Right lobe of liver (tissue), 6 donors: ENCODE results near the gene CORO7. TPM values are rescaled to one million over a fixed set of nuclear protein-coding genes. Genes with fewer than 3 reads are reported as not detected.

Experiments
- ATAC-seq, 4 donors: fragments of 200-7000 bp; cut with Tn5 transposase; one replicate each; pipeline ENCODE4 v1.9.1; 2020; ENCODE audit warnings: mild to moderate bottlenecking in 4 of 4, moderate library complexity in 4 of 4
- DNase-seq, 3 donors: peaks; one replicate each; pipeline ENCODE4 v3.0.0-alpha.2; 2020
- H3K27ac ChIP-seq, 3 donors: fragments of 200-600 bp; one replicate each; pipeline ENCODE4 v1.8.0; 2022
- H3K27me3 ChIP-seq, 2 donors: fragments of 200-600 bp; one replicate each; pipeline ENCODE4 v1.8.0; 2022
- H3K36me3 ChIP-seq, 4 donors: fragments of 200-600 bp; sonication (generic) in 1 of 4; one replicate each; pipeline versions ENCODE4 v1.5.1 to v1.8.0; 2017 to 2022; ENCODE audit warnings: control low read depth in 1 of 4
- H3K4me1 ChIP-seq, 4 donors: fragments of 200-600 bp; sonication (generic) in 1 of 4; one replicate each; pipeline versions ENCODE4 v1.5.1 to v1.8.0; 2017 to 2022; ENCODE audit warnings: control low read depth in 1 of 4
- H3K4me3 ChIP-seq, 3 donors: fragments of 200-600 bp; one replicate each; pipeline ENCODE4 v1.8.0; 2022
- H3K9me3 ChIP-seq, 4 donors: fragments of 200-600 bp; sonication (generic) in 1 of 4; one replicate each; pipeline versions ENCODE4 v1.5.1 to v1.8.0; 2017 to 2022; ENCODE audit warnings: control low read depth in 1 of 4
- POLR2A ChIP-seq: fragments of 450-650 bp; IDR thresholded peaks from one replicate; pipeline ENCODE4 v1.6.1; 2017; ENCODE audit warnings: antibody characterized with exemption, mild to moderate bottlenecking
- WGBS: methylation state at CpG from one replicate; pipeline ENCODE4 v1.1.6; 2018; ENCODE audit warnings: low coverage, low lambda C conversion rate; ENCODE audit not compliant: insufficient coverage; ENCODE audit errors: missing lambda C conversion rate; 5-methylcytosine and 5-hydroxymethylcytosine counted together
- intact Hi-C, 2 donors: fragments of 100-400 bp; cut with DNase I; formaldehyde crosslinking; loops; one replicate each; pipeline versions ENCODE4 v1.11.2 to v1.14.1; 2022
- total RNA-seq, 6 experiments: library from RNA; depleted of rRNA in 2 of 6; stranded (reverse); fragments of >200 nt in 2 of 6; fragmentation: NEBNext Ultra II Directional in 3 of 6; extraction: Animal tissue kit (Norgen Biotek cat#: 25700) in 3 of 6; gene quantifications; one replicate each; pipeline versions ENCODE4 v1.1.0 to v1.2.4, GENCODE V29; 2016 to 2023
- TF ChIP-seq, protein P1 (sequence below), 4 donors: fragments of 200-600 bp in 3 of 4; fragments of 450-650 bp in 1 of 4; IDR thresholded peaks; one replicate each; pipeline versions ENCODE4 v1.5.1 to v1.8.0; 2016 to 2022; ENCODE audit warnings: antibody characterized with exemption in 4 of 4, mild to moderate bottlenecking in 2 of 4
- donor health status: DM: no; HTN: yes; CAD: no.
- donor health status: DM: no; HTN: no; CAD: no.
- donor health status: DM: no; HTN: no; CAD: no.
- donor health status: DM: no; HTN: yes; CAD: no.
- donor health status: DM: no; HTN: yes; CAD: no.

CORO7 gene
- total RNA-seq, 6 experiments from 2014 or later = 7.8 to 22.9 (median 13.3) TPM

DNA sequence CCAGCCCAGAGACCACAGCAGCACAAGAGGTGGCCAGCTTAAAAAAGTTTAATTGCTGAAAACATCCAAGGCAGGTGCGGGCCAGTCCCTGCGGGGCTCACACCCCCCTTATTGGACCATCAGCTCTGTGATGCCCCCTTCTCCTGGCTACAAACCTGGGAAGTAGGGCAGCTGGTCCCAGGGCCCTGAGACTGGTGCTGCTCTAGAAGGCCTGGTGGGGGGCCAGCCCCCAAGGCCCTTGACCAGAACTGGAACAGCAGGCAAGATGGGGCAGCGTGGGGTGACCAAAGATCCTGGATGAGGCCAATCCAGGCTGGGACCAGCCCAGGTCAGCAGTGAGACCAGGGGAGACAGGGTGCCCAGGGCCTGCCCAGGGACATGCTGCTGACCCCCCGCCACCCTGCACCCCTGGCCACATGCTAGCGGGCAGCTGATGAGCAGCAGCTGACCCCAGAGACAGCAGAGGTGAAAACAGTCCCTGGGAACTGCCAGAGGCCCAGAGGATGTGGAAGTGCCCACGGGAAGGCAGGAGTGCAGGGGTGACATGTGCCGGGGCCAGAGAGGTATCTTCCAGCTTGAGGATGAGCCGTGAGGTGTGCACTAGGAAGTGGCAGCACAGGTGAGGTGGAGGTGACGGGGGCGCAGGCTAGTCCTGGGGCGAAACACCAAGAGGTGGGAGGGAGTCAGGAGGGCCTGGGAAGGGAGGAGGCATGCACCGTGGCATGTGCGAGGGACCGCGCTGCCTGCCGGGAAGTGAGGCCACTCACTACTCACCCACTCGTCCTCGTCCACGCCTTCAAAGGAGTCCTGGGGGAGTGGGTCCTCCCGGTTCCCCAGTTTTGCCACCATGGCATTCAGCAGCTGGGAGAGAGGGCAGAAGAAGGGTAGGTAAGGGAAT, 61.6 kb downstream of the CORO7 start:
- intact Hi-C loops = no loop called here
- H3K9me3 ChIP-seq = no peaks in the 10 kb centered on the region
- WGBS = 97% methylated on average over 6 of the region's 20 CpGs
- no peak overlapping the region for H3K4me3 ChIP-seq
- DNase-seq (no peak), ATAC-seq (no peak)
- H3K36me3 ChIP-seq = peaks cover 0 to 4% (median 0%) of the 10 kb centered on the region in 4 donors
- H3K27me3 ChIP-seq = no peaks in the 10 kb centered on the region
- TF ChIP-seq, protein P1, sequence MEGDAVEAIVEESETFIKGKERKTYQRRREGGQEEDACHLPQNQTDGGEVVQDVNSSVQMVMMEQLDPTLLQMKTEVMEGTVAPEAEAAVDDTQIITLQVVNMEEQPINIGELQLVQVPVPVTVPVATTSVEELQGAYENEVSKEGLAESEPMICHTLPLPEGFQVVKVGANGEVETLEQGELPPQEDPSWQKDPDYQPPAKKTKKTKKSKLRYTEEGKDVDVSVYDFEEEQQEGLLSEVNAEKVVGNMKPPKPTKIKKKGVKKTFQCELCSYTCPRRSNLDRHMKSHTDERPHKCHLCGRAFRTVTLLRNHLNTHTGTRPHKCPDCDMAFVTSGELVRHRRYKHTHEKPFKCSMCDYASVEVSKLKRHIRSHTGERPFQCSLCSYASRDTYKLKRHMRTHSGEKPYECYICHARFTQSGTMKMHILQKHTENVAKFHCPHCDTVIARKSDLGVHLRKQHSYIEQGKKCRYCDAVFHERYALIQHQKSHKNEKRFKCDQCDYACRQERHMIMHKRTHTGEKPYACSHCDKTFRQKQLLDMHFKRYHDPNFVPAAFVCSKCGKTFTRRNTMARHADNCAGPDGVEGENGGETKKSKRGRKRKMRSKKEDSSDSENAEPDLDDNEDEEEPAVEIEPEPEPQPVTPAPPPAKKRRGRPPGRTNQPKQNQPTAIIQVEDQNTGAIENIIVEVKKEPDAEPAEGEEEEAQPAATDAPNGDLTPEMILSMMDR (IDR thresholded peaks at IDR 0.05) = no peak
- no peak for TF ChIP-seq POLR2A
- H3K27ac ChIP-seq = no peak overlapping the region
- peaks cover 0 to 22% (median 3%) of the 10 kb centered on the region in 4 donors for H3K4me1 ChIP-seq

DNA sequence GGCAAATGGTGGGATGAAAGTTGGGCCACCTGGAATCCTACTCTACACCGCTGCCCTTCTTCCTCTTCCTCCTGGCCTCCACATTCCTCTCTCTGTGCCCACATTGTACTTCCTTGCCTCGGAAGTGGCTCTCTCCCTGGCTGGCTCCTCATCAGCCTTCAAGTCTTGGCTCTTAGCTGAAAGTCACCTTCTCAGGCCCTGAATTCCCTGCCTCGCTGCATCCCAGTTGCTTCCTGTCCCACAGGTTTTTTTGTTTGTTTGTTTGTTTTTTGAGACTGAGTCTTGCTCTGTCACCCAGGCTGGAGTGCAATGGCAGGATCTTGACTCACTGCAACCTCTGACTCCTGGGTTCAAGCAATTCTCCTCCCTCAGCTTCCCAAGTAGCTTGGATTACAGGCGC, 62.7 kb downstream of the CORO7 start:
- no peak for TF ChIP-seq POLR2A
- TF ChIP-seq, protein P1 (IDR thresholded peaks at IDR 0.05) = no peak
- Histone ChIP-seq H3K4me1 (peaks cover 0 to 30% (median 5%) of the 10 kb centered on the region in 4 donors), H3K4me3 (no peak overlapping the region), H3K27ac (no peak overlapping the region), H3K36me3 (peaks cover 0 to 4% (median 0%) of the 10 kb centered on the region in 4 donors), H3K9me3 (no peaks in the 10 kb centered on the region), H3K27me3 (no peaks in the 10 kb centered on the region)
- intact Hi-C loops = no loop called here
- DNase-seq (no peak), ATAC-seq (no peak)
- 100% methylated on average over 4 of the region's 4 CpGs for WGBS

DNA sequence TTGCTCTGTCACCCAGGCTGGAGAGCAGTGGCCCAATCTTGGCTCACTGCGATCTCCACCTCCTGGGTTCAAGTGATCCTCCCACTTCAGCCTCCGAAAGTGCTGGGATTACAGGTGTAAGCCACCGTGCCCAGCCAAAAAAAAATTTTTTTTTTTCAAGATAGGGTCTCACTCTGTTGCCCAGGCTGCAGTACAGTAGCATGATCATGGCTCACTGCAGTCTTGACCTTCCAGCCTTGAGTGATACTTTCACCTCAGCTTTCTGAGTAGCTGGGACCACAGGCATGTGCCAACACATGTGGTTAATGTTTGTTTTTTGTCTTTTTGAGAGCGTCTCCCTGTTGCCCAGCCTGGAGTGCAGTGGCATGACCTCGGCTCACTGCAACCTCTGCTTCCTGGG, 63.6 kb downstream of the CORO7 start:
- Histone ChIP-seq H3K9me3 (no peaks in the 10 kb centered on the region), H3K4me1 (peaks cover 0 to 38% (median 9%) of the 10 kb centered on the region in 4 donors), H3K27ac (no peak overlapping the region), H3K4me3 (no peak overlapping the region), H3K27me3 (no peaks in the 10 kb centered on the region), H3K36me3 (no peaks in the 10 kb centered on the region)
- intact Hi-C loops = no loop called here
- peak in 1 of 4 donors; percentile 5 for ATAC-seq
- 60% methylated on average over 3 of the region's 5 CpGs for WGBS
- TF ChIP-seq, protein P1 (IDR thresholded peaks at IDR 0.05) = no peak
- no peak for TF ChIP-seq POLR2A
- DNase-seq = no peak

DNA sequence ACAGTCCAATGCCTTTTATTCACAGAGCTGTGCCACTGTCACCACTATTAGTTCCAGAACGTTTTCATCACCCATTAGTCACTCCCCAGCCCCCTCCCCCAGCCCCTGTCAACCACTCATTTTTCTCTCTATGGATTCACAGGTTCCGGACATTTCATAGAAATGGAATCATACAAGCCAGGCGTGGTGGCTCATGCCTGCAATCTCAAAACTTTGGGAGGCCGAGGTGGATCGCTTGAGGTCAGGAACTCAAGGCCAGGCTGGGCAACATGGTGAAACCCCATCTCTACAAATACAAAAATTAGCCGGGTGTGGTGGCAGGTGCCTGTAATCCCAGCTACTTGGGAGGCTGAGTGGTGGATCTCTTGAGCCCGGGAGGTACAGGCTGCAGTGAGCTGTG, 64.5 kb downstream of the CORO7 start:
- TF ChIP-seq, protein P1 (IDR thresholded peaks at IDR 0.05) = no peak
- TF ChIP-seq POLR2A = no peak
- Histone ChIP-seq H3K4me1 (peaks cover 0 to 48% (median 14%) of the 10 kb centered on the region in 4 donors), H3K27ac (no peak overlapping the region), H3K27me3 (no peaks in the 10 kb centered on the region), H3K36me3 (no peaks in the 10 kb centered on the region), H3K9me3 (no peaks in the 10 kb centered on the region), H3K4me3 (no peak overlapping the region)
- ATAC-seq (no peak), DNase-seq (no peak)
- intact Hi-C loops = no loop called here
- WGBS = 82% methylated on average over 7 of the region's 7 CpGs
